Esophagus muscularis mucosa (tissue), 4 donors: ENCODE measurements around the gene VEPH1.

Source experiments
- CTCF ChIP-seq, 3 experiments: fragments of 200-600 bp in 2 of 3; fragments of 450-650 bp in 1 of 3; sonication (generic) in 2 of 3; IDR thresholded peaks; one replicate each; pipeline ENCODE4 v1.5.1; 2017 to 2019; ENCODE audit warnings: antibody characterized with exemption in 3 of 3, mild to moderate bottlenecking in 2 of 3, moderate library complexity in 1 of 3
- EP300 ChIP-seq: sonication (generic); formaldehyde crosslinking; IDR thresholded peaks from one replicate; pipeline ENCODE4 v1.6.1; 2017; ENCODE audit warnings: antibody characterized with exemption
- POLR2A ChIP-seq: fragments of 450-650 bp; IDR thresholded peaks from one replicate; pipeline ENCODE4 v1.6.1; 2017; ENCODE audit warnings: antibody characterized with exemption, moderate library complexity, mild to moderate bottlenecking, low read depth
- POLR2AphosphoS5 ChIP-seq, 2 donors: sonication (generic); formaldehyde crosslinking; IDR thresholded peaks; one replicate each; pipeline ENCODE4 v1.6.1; 2017; ENCODE audit warnings: antibody characterized with exemption in 2 of 2

GRCh38 chr3:157237886-157238285, 265.3 kb downstream of the VEPH1 start:
- TF ChIP-seq CTCF (IDR thresholded peaks at IDR 0.05) (no peak), POLR2A (no peak), POLR2AphosphoS5 (IDR thresholded peaks at IDR 0.05) (no peak), EP300 (no peak)
